Stimulated activated CD4-positive, alpha-beta T cell treated with anti-CD3 and anti-CD28 coated beads, Interleukin-2, amount 100 ng/mL, for 4 hours (primary cell): ENCODE results near the gene AHR.
A peak's percentile ranks its signal among the peaks of the same experiment; 100 is the strongest.

Experiments
- DNase-seq: peaks from one replicate; pipeline ENCODE4 v3.0.0-alpha.2; 2020; ENCODE audit warnings: low read depth

Gene AHR

GRCh38 chr7:17298102-17298839, at the start of gene AHR:
AHR (plus strand) TSS chr7:17298652; CDS start chr7:17299265, 613 bp downstream.
- DNase-seq, result peak; percentile 79

GRCh38 chr7:17253885-17254284, 44.6 kb upstream of the AHR start:
- DNase-seq, result no peak

- DNase-seq, result no peak
These were observed 42.5 kb upstream of the AHR start for GRCh38 chr7:17255926-17256325.

GRCh38 chr7:17256375-17256774, 42.1 kb upstream of the AHR start:
- no peak for DNase-seq

GRCh38 chr7:17266565-17266964, 31.9 kb upstream of the AHR start:
- no peak for DNase-seq

GRCh38 chr7:17269341-17270221, 28.9 kb upstream of the AHR start:
- no peak for DNase-seq

- no peak for DNase-seq
These were observed 23.8 kb upstream of the AHR start for GRCh38 chr7:17274551-17275245.

GRCh38 chr7:17275749-17276671, 22.4 kb upstream of the AHR start:
- DNase-seq, result no peak

GRCh38 chr7:17279061-17279460, 19.4 kb upstream of the AHR start:
- no peak for DNase-seq

- DNase-seq, result no peak
These were observed 9.3 kb upstream of the AHR start for GRCh38 chr7:17289074-17289645.

- DNase-seq, result no peak
These were observed 5.6 kb upstream of the AHR start for GRCh38 chr7:17292843-17293242.

- no peak for DNase-seq
These were observed 5.0 kb upstream of the AHR start for GRCh38 chr7:17293481-17293880.

GRCh38 chr7:17297243-17297642, 1.2 kb upstream of the AHR start:
- DNase-seq, result no peak

GRCh38 chr7:17298840-17299482, 509 bp downstream of the AHR start:
- DNase-seq, result peak; percentile 48

- DNase-seq, result no peak
These were observed 1.1 kb downstream of the AHR start for GRCh38 chr7:17299483-17299991.

GRCh38 chr7:17300012-17300411, 1.6 kb downstream of the AHR start:
- no peak for DNase-seq

GRCh38 chr7:17300437-17300836, 2.0 kb downstream of the AHR start:
- no peak for DNase-seq

- peak; percentile 31 for DNase-seq
These were observed 3.3 kb downstream of the AHR start for GRCh38 chr7:17301471-17302456.

GRCh38 chr7:17302575-17303142, 4.2 kb downstream of the AHR start:
- no peak for DNase-seq
